DND-41 (cell line): Measurements from ENCODE around the gene NPNT.

ENCODE experiments used
- CTCF ChIP-seq: IDR thresholded peaks from 2 replicates; pipeline ENCODE4 v1.5.1; 2012; ENCODE audit warnings: borderline replicate concordance, low read length, moderate library complexity, mild to moderate bottlenecking; ENCODE audit not compliant: poor library complexity, severe bottlenecking; ENCODE audit errors: extremely low read depth
- EZH2 ChIP-seq: IDR thresholded peaks from 3 replicates; pipeline ENCODE4 v1.6.1; 2012; ENCODE audit warnings: borderline replicate concordance, low read depth, mild to moderate bottlenecking, moderate library complexity, low read length, inconsistent platforms; ENCODE audit not compliant: severe bottlenecking

- TF ChIP-seq CTCF (no peak), EZH2 (no peak)
Measured at GRCh38 chr4:106011387-106011786, 116.1 kb downstream of the NPNT start.
